Thyroid gland (tissue), 4 donors: Measurements from ENCODE around the gene MAGI2. TPM values are rescaled to one million over a fixed set of nuclear protein-coding genes. Genes with fewer than 3 reads are reported as not detected.

Experiments
- DNase-seq, 2 donors: peaks; one replicate each; pipeline ENCODE4 v3.0.0-alpha.2; 2019
- H3K27ac ChIP-seq, 3 donors: fragments of 200-600 bp; sonication (generic); 1 replicate in 2 of 3; 2 replicates in 1 of 3; pipeline ENCODE4 v1.5.1; 2016 to 2019; ENCODE audit warnings: mild to moderate bottlenecking in 1 of 3, moderate library complexity in 1 of 3
- H3K27me3 ChIP-seq: fragments of 200-600 bp; sonication (generic); one replicate; pipeline ENCODE4 v1.5.1; 2019
- H3K36me3 ChIP-seq, 2 donors: fragments of 200-600 bp; sonication (generic); one replicate each; pipeline ENCODE4 v1.5.1; 2016 to 2019
- H3K4me1 ChIP-seq, 2 donors: fragments of 200-600 bp; sonication (generic); one replicate each; pipeline ENCODE4 v1.5.1; 2017 to 2019
- H3K4me3 ChIP-seq, 3 donors: fragments of 200-600 bp; sonication (generic); replicated peaks in 1 of 3; 1 replicate in 2 of 3; 2 replicates in 1 of 3; pipeline ENCODE4 v1.5.1; 2016; ENCODE audit warnings: mild to moderate bottlenecking in 1 of 3
- H3K9me3 ChIP-seq: fragments of 200-600 bp; sonication (generic); one replicate; pipeline ENCODE4 v1.5.1; 2017
- CTCF ChIP-seq, 6 experiments: fragments of 200-600 bp in 3 of 6; fragments of 450-650 bp in 3 of 6; sonication (generic) in 3 of 6; IDR thresholded peaks; one replicate each; pipeline ENCODE4 v1.5.1; 2016 to 2019; ENCODE audit warnings: antibody characterized with exemption in 6 of 6, mild to moderate bottlenecking in 2 of 6, inconsistent platforms in 1 of 6, moderate library complexity in 1 of 6
- POLR2A ChIP-seq, 2 donors: fragments of 450-650 bp; IDR thresholded peaks; one replicate each; pipeline ENCODE4 v1.6.1; 2017; ENCODE audit warnings: antibody characterized with exemption in 2 of 2, mild to moderate bottlenecking in 2 of 2, moderate library complexity in 1 of 2
- WGBS, 2 donors: methylation state at CpG; one replicate each; pipeline ENCODE4 v1.1.5; 2017; 5-methylcytosine and 5-hydroxymethylcytosine counted together
- intact Hi-C: fragments of 100-400 bp; cut with DNase I; formaldehyde crosslinking; loops from one replicate; pipeline ENCODE4 v1.15.1; 2023
- total RNA-seq, 4 donors: library from RNA; depleted of rRNA; stranded (reverse); fragments of >200 nt; gene quantifications; one replicate each; pipeline ENCODE4 v1.2.3, GENCODE V29; 2016

Gene MAGI2
- total RNA-seq, 4 donors from 2014 or later = 20.7 to 31.1 (median 26.0) TPM

DNA sequence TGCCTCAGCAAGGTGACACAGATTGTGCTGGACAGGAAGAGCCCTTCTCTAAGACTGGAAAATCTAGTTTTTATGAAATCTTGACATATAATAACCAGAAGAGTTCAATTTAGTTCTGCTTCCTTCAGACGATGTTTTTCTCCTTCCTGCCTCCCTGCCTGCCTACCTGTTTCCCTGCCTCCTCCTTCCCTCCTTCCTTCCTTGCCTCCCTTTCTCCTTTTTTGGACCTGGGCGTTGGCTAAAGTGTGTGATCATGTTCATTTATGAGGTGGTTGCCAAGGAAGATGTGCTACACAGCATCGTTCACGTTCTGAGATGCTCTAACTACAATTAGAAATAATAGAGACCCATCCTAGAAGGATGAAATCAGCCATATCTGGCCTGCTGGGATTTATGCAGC, 1430.3 kb downstream of the MAGI2 start:
- DNase-seq = no peak
- Histone ChIP-seq H3K4me3 (no peak overlapping the region), H3K36me3 (no peaks in the 10 kb centered on the region), H3K27me3 (no peaks in the 10 kb centered on the region), H3K4me1 (peaks cover 12 to 14% of the 10 kb centered on the region in 2 donors), H3K9me3 (no peaks in the 10 kb centered on the region), H3K27ac (no peak overlapping the region)
- 79 to 88% methylated on average over 4 of the region's 4 CpGs for WGBS, 2 donors
- intact Hi-C loops = no loop called here
- no peak for TF ChIP-seq POLR2A (IDR thresholded peaks at IDR 0.05)
- no peak for TF ChIP-seq CTCF (IDR thresholded peaks at IDR 0.05)

DNA sequence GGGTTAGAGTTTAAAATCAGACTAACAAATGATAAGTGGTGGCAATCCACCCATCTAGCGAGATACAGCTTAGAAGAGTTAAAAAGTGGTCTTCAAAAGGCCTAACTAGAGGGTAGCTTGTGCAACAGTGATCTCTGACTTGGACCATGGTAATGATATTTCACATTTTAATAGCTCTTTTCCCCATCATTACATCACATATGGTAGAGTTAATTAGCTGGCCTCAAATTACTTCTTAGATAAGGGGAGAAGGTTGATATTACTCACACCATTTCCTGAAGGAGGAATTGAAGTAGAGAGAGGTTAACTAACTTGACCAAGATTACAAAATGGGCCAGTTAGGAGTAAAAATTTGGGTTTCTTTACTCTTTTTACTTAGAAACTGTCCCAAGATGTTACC, 1431.3 kb downstream of the MAGI2 start:
- no peak for TF ChIP-seq CTCF (IDR thresholded peaks at IDR 0.05)
- no peak for TF ChIP-seq POLR2A (IDR thresholded peaks at IDR 0.05)
- no peaks in the 10 kb centered on the region for H3K27me3 ChIP-seq
- peaks cover 14 to 18% of the 10 kb centered on the region in 2 donors for H3K4me1 ChIP-seq
- intact Hi-C loops = no loop called here
- H3K4me3 ChIP-seq = no peak overlapping the region
- H3K36me3 ChIP-seq = no peaks in the 10 kb centered on the region
- H3K27ac ChIP-seq = no peak overlapping the region
- DNase-seq = no peak
- 95 to 100% methylated on average over 1 of the region's 1 CpG for WGBS, 2 donors
- H3K9me3 ChIP-seq = no peaks in the 10 kb centered on the region

- intact Hi-C loops = no loop called here
- peak in 1 of 6 experiments; percentile 0 for TF ChIP-seq CTCF (IDR thresholded peaks at IDR 0.05)
- no peak for TF ChIP-seq POLR2A (IDR thresholded peaks at IDR 0.05)
Observed at GRCh38 chr7:78020874-78021249, 1432.6 kb downstream of the MAGI2 start.

GRCh38 chr7:78020136-78020873, 1433.2 kb downstream of the MAGI2 start:
- peak; percentile 65 to 72 for DNase-seq
- intact Hi-C loops = no loop called here
- H3K4me3 ChIP-seq = peak overlapping the region in 1 of 3 donors; percentile 38
- H3K27me3 ChIP-seq = no peaks in the 10 kb centered on the region
- WGBS, 2 donors = 4 to 5% methylated on average over 12 of the region's 25 CpGs
- H3K4me1 ChIP-seq = peaks cover 14 to 18% of the 10 kb centered on the region in 2 donors
- peak overlapping the region; percentile 90 to 98 (median 97) for H3K27ac ChIP-seq
- no peaks in the 10 kb centered on the region for H3K36me3 ChIP-seq
- H3K9me3 ChIP-seq = no peaks in the 10 kb centered on the region
- TF ChIP-seq CTCF (IDR thresholded peaks at IDR 0.05) (peak in 5 of 6 experiments; percentile 41 to 86 (median 73)), POLR2A (IDR thresholded peaks at IDR 0.05) (no peak)

More at GRCh38 chr7:78020874-78021249, 1432.6 kb downstream of the MAGI2 start:
- DNase-seq = no peak
- no peaks in the 10 kb centered on the region for H3K9me3 ChIP-seq
- no peaks in the 10 kb centered on the region for H3K36me3 ChIP-seq
- H3K4me3 ChIP-seq = no peak overlapping the region
- no peaks in the 10 kb centered on the region for H3K27me3 ChIP-seq
- H3K4me1 ChIP-seq = peaks cover 14 to 18% of the 10 kb centered on the region in 2 donors
- peak overlapping the region in 2 of 3 donors; percentile 97 to 98 for H3K27ac ChIP-seq

DNA sequence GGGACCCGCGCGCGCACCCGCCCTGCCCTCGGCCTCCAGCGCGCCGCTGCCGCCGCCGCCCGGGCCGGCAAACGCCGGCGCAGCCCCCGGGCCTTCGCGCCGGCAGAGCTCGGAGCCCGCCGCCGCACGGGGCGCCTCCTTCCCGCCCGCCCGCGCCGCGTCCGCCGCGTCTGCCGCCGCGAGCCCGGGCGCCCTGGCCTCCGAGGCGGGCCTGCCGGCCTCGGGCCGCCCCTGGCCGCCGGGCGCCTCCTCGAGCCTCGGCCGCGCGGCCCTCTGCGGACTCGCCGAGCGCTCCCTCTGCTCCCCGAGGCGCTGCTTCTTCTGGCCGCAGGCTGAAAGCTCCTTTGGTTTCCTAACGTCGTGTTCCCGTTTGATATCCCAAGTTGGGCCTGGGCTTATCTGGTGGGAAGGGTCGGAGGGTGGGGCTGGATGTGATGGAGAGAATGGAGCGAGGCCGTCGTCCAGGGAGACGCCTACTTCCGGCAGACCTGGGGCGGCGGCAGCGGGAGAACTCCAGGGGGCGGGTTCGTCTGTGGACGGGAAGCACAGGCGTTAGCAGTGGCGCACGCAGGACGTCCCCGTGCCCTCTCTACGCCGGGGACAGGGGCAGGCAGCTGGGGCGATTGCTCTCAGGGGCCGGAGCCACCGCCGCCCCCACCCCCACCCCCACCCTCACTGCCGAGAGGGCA, 1433.9 kb downstream of the MAGI2 start:
- Histone ChIP-seq H3K27me3 (no peaks in the 10 kb centered on the region), H3K36me3 (no peaks in the 10 kb centered on the region), H3K9me3 (no peaks in the 10 kb centered on the region), H3K4me1 (peaks cover 14 to 18% of the 10 kb centered on the region in 2 donors), H3K4me3 (peak overlapping the region in 2 of 3 donors; percentile 16 to 38), H3K27ac (peak overlapping the region; percentile 90 to 98 (median 97))
- 0% methylated on average over 5 to 11 of the region's 88 CpGs for WGBS, 2 donors
- intact Hi-C loops = no loop called here
- TF ChIP-seq POLR2A (IDR thresholded peaks at IDR 0.05) = peak in 1 of 2 donors; percentile 88
- TF ChIP-seq CTCF (IDR thresholded peaks at IDR 0.05) = peak in 2 of 6 experiments; percentile 11 to 13
- peak; percentile 93 to 94 for DNase-seq
